ENCODE data around the gene OR10H5.
"Not testable (repeated sequence)": the region's sequence is repeated elsewhere in the genome, so short reads cannot be mapped to it uniquely, and the experiment has no call there.

The OR10H5 gene

GRCh38 chr19:15843894-15844222, 56.4 kb downstream of the OR10H5 start:
- not testable (repeated sequence) for DNase-seq (ENCODE audit: low read depth)

- DNase-seq (ENCODE audit: low read depth) = no peak
These were observed 59.5 kb downstream of the OR10H5 start for GRCh38 chr19:15846923-15847322.

GRCh38 chr19:15850385-15850784, 62.9 kb downstream of the OR10H5 start:
- no peak for DNase-seq (ENCODE audit: low read depth)

Measured in GM04504 (cell line).